GM21390 (cell line): ENCODE results near the gene ZNF628.

Source experiments
- ATAC-seq: cut with Tn5 transposase; IDR thresholded peaks from one replicate; pipeline ENCODE4 v1.9.1; 2021; ENCODE audit not compliant: unreplicated experiment

ZNF628 gene

GRCh38 chr19:55483706-55484592, 7.5 kb downstream of the ZNF628 start:
- ATAC-seq, result no peak

DNA sequence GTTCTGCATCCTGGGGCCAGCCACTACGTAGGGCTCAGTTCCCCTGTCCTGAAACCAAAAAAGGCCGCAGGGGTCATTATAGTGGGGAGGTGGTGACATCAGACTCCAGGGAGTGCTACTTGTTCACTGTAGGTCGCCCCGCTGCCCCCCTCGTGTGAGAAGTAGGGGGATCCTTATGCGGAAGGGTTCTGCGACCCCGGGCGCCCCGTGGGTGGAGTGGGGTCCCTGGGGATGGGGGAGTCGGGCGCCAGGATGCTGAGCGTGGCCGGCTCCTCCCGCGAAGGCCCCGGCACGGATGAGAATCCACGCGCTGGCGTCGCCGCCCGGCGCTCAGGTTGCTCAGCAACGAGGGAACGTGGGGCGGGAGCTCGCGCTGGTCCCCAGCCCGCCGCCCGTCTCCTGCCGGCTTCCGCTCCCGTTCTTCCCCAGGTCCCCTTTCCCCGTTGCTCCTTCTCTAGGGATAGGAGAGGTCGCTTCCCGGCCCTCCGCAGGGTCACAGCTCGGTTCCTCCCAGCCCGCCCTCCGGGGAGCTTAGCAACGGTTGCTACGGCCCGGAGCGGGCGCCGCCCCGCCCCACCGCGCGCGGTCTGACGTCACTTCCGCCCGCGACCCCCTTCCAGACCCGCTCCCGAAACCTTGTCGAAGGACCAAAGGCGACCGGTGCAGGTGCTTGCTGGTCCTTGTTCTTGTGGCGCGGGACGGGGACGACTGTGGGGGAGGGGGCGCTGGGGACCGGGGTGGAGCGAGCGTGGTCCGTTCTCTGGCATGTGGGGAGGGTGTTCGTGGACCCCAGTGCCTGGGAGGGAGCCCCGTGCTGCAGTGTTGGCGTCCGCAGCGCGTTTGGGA, 8.4 kb downstream of the ZNF628 start, which contains the start of gene NAT14:
Gene NAT14 (plus strand): TSS at position 596 of the 846 bp plus-strand sequence. CDS start 521 bp downstream, outside the sequence.
- peak; percentile 64 for ATAC-seq

DNA sequence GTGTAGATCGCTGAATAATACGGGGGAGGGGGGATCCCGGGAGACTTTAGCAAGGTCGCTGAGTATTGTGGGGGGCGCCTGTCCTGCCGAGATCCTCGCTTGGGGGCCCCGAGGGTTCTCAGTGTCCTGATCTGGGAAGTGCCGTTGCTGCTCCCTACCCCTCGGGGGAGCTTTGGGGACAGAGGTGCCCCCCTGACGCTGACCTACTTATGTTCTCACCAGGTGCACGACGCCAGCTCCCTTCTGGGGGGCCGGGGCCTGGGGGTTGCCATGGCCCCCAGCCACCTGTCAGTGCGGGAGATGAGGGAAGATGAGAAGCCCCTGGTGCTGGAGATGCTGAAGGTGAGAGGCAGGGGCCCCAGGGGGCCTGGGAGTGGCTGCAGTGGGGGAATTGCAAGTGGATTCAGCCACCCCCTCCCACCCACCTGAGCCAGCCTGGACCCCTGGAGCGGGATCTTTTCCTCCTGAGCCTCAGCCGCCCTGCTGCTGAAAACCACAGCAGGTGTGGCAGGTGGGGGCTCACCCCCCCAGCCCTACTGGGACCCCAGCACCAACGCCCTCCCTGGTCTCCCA, 9.1 kb downstream of the ZNF628 start:
- no peak for ATAC-seq

DNA sequence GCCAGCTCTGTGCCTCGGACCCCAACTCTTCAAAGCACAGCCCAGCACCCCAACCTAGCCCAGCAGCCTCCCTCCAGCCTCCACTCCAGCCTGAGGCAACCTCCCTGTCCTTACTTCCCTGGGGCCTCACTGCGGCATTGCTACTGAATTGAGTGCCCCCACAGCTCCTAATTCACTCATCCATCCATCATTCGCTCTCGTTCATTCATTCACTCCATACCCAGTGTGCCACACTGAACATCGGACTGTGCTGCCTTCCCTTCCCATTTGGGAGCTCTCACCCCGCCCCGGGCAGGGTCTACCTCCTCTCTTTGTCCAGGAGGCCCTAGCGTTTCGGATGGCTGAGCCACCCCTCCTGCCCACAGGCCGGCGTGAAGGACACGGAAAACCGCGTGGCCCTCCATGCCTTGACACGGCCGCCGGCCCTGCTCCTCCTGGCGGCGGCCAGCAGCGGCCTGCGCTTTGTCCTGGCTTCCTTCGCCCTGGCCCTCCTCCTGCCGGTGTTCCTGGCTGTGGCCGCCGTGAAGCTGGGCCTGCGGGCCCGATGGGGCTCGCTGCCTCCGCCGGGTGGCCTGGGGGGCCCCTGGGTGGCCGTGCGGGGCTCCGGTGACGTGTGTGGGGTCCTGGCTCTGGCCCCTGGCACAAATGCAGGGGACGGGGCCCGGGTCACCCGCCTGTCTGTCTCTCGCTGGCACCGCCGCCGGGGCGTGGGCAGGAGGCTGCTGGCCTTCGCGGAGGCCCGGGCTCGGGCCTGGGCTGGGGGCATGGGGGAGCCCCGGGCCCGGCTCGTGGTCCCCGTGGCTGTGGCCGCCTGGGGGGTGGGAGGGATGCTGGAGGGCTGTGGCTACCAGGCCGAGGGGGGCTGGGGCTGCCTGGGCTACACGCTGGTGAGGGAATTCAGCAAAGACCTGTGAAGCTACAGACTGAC, 9.9 kb downstream of the ZNF628 start:
- no peak for ATAC-seq

DNA sequence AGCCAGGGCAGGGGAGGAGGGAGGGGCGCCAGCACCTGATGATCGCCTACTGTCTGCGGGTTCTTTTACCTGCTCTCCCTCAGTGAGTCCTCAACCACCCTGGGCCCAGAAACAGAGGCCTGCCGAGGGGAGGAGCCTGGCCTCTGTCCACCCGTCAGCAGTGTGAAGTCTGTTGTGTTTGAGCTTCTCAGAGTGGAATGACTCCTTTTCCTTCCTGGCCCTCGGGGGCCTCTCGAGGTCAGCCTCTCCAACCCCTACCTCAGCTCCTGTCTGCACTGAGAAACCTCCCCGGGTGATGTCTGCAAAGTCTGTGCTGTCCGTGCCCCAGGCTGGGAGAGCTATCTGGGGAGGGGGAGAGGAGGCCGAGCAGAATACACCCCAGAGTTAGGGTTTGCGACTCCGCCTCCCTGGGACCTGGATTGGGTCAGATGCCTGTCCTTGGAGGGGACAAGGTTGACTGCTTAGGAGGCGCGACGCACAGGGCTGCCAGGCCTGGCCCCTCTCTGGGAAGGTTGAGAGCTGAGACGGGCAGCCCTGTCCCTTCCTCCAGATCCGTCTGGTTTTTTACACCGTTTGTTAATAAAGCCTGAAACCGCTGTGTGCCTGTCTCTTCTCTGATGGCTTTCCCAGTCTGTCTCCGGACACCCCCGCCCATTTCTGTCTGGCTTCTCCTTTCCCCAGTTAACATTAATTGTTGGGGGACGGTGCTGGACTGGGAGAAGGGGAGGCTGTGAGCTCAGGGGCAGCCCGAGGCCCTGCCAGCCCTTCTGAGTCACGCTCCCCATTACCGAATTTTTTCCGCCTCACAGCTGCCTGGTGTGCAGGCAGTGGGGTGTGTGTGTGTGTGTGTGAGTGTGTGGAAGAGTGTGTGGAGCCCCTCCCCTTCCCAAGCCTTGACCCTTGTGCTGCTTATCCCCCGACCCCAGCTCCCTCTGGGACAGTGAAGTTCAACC, 10.8 kb downstream of the ZNF628 start:
- ATAC-seq, result no peak

DNA sequence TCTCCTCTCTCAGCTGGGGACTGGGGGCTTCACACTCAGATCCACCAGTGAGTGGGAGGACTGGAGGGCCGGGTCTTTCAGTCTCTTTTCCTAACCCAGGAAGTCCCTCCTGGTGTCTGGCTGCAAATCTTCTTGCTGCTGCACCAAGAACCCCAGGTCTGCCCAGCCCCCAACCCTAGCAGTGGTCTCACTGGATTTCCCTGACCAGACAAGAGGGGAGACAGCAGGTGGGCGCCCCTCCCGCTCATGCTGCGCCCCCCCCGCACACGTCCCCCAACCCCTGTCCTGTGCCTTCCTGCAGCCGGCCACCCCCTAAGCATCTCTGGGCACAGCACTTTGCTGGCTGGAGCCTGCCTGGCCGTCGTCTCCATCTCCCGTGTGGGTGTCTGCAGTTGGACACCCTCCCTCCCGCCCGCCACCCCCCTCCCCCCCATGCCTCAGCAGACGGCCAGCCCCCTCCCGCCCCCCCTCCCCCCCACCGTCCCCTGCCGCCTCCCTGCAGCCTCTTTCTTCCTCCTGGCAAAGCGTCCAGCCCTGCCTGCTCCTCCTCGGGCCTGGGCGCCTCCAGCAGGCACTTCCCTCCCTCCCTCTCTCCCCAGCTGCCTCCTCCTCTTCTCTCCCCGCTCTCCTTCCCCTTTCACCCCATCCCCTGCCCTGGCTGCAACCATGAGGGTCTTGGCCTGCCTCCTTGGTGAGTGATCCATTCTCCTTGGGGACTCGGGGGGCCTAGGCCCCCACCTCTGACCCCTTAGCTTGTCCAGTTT, 11.7 kb downstream of the ZNF628 start, which contains the start of gene SSC5D:
Gene SSC5D (plus strand): TSS at position 513 of the 764 bp plus-strand sequence. CDS start 154 bp downstream, at position 667.
- ATAC-seq, result no peak

GRCh38 chr19:55488986-55489710, 12.7 kb downstream of the ZNF628 start:
- ATAC-seq, result no peak

DNA sequence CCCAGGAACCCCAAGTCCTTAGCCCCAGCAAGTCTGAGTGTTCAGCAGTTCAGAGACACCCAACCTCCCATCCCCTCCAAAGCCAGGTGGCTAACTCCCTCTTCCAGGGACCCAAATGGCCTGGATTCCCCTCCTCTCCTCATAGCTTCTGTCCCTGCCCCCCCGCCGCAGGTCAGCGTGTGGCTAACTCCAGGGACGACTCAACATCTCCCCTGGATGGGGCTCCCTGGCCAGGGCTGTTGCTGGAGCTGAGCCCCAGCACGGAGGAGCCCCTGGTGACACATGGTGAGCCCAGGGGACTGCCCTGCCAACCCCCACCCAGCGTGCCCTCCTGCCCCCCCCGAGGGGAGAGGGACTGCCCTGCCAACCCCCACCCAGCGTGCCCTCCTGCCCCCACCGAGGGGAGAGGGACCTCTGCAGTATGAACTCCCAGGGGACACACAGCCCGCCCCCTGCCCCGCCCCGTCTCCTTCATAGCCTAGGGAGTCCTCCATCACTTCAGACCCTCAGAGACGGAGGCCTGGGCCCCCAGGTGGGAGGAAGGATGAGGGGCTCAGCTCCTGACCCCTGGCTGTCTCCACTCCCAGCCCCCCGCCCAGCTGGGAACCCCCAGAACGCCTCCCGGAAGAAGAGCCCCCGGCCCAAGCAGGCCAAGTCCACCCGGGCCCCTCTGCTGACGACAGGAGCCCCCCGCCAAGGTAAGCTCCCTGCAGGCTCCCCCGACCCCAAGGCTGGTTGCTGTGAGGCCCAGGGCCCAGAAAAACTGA, 13.5 kb downstream of the ZNF628 start:
- ATAC-seq, result no peak

DNA sequence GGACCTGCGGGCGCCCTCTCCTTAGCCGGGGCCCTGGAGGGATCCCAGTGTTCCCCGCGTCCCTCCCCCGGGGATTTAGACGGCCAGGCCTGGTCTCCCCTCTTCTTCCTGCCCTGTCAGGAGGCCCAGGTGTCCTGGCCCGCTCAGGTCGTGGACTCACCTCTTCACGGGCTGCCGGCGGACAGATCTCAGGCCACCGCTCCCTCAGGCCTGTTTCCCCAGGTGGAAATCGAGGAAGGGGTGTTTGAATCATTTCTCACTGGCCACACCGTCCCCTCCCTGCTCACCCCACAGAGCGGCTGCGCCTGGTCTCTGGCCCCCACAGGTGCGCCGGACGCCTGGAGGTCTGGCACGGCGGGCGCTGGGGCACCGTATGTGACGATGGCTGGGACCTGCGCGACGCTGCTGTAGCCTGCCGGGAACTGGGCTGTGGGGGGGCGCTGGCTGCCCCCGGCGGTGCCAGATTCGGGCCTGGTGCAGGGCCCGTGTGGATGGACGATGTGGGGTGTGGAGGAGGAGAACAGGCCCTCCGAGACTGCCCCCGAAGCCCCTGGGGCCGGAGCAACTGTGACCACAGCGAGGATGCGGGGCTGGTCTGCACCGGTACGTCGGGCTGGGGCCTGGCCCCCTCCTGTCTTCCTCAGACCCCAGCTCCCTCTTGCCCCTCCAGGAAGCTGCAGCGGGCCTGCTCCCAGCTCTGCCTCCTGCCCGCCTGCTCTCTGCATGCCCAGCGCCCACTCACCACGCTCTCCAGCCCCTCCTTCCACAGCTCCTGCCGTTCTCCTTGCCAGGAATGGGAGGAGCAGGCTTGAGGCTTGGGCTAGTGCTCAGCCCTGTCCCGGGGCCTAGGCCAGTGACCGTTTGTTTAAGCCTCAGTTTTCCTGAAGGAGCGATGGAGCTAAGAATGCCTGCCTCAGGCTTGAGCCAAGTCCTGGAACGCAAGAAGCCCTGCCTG, 14.3 kb downstream of the ZNF628 start:
- no peak for ATAC-seq

DNA sequence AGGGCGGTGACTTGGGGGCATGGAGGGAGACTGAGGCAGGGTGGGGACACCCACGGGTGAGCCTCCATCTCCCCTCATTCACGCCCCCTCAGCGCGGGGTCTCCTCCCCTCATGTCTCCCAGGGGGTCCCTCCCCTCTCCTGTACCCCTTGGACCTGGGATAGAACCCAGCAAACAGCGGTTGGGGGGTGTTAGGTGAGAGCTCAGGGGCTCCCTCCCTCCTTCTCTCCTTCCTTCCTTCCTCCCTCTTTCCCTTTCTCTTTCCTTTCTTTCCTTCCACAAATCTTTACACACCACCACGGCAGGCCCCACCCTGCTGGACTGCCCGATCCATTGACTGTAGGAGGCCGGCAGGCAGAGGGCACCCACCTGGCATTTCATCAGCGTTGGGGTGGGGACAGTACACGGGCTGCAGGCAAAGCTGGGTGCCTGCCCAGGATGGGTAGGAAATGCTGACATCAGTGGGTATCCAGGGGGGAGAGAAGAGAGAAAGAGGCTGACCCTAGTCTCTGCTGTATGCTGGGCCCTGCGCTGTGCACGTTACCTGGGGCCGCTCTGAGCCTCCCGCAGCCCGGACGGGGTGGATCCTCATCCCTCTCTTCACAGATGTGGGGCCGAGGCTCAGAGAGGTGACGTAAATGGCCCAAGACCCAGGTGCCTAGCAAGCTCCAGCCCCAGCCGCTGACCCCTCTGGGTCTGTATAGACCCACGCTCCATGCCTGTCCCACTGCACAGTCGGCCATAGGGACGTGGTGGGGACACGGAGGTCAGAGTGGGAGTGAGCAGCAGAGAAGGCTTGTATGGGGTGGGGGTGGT, 15.3 kb downstream of the ZNF628 start:
- no peak for ATAC-seq

DNA sequence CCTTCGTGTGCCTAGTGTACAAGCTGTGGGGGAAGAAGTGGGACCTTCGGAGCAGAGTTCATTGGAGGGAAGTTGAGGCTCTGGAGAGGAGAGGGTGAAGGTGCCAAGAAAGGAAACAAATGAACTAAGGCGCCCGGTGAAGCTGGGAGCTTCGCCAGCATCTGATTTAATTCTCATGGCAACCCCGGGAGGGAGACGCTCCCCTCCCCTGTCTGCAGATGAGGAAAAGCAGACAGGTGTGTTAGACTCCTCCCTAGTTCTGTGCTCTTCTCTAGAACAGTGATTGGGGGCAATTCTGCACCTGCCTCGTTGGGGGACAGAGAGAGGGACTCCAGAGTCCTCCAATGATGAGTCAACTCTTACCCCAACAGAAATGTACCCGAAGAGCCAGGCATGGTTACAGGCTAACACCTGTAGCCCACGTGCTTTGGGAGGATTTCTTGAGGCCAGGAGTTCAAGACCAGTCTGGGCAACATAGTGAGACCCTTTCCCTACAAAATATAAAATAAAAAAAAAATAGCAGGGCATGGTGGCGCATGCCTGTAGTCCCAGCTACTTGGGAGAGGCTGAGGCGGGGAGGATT, 16.0 kb downstream of the ZNF628 start:
- no peak for ATAC-seq

- no peak for ATAC-seq
These were observed 16.7 kb downstream of the ZNF628 start for GRCh38 chr19:55493052-55493644.

GRCh38 chr19:55493645-55494171, 17.3 kb downstream of the ZNF628 start:
- no peak for ATAC-seq

DNA sequence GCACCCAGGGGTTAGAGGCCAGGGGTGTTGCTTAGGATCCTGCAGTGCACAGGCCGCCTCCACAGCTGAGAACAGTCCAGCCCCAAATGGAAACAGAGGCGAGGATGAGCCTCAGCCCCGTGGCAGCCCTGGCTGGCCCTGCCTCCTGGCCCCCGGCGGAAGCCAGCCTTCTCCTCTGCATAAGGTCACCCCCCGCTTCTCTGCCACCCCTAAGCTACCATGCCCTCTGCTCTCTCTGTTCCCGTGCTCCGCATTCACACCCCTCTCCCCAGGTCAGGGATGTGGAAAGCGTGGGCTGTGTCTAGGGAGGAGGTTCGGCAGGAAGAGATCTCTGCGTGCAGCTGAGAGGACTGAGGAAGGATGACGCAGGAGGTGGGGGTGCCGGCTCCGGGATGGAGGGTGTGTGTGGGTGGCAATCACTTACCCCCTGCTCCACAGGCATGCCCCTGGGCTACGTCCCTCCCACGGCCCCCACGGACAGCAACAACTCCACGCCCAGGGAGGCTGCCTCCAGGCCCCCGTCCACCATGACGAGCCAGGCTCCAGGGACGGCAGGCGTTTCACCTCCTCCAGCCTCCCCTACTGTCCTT, 17.9 kb downstream of the ZNF628 start:
- no peak for ATAC-seq
